ENCODE measurements around the gene MEMO1. TPM values are rescaled to one million over a fixed set of nuclear protein-coding genes. Genes with fewer than 3 reads are reported as not detected.
"Not testable (repeated sequence)": the region's sequence is repeated elsewhere in the genome, so short reads cannot be mapped to it uniquely, and the experiment has no call there.

Gene MEMO1
- total and polyA plus RNA-seq, 12 donors, result 22.7 to 64.3 (median 42.3) TPM

- Histone ChIP-seq H3K4me1 (replicated peaks in 1 of 2) (no peaks in the 10 kb centered on the region), H3K27ac (no peak overlapping the region), H3K9me3 (replicated peaks in 1 of 3) (no peaks in the 10 kb centered on the region), H3K27me3 (no peaks in the 10 kb centered on the region), H3K4me3 (no peak overlapping the region), H3K36me3 (replicated peaks in 1 of 2) (no peaks in the 10 kb centered on the region)
- no peak for TF ChIP-seq POLR2A (IDR thresholded peaks at IDR 0.05)
- no peak for TF ChIP-seq CTCF (IDR thresholded peaks at IDR 0.05)
- WGBS, 4 donors, result 92 to 96% (median 95%) methylated on average over 11 of the region's 11 CpGs
- intact Hi-C loops (cut with DNase I), result no loop called here
- DNase-seq, result no peak
Observed at GRCh38 chr2:32051836-32052439, 41.1 kb upstream of the MEMO1 start.

- no peaks in the 10 kb centered on the region for H3K9me3 ChIP-seq (replicated peaks in 1 of 3)
- TF ChIP-seq POLR2A (IDR thresholded peaks at IDR 0.05) (no peak), CTCF (IDR thresholded peaks at IDR 0.05) (no peak)
- peaks cover 5% of the 10 kb centered on the region in 2 donors for H3K4me1 ChIP-seq (replicated peaks in 1 of 2)
- H3K36me3 ChIP-seq (replicated peaks in 1 of 2), result no peaks in the 10 kb centered on the region
- no peak overlapping the region for H3K4me3 ChIP-seq
- no peak for DNase-seq
- H3K27me3 ChIP-seq, result no peaks in the 10 kb centered on the region
- 71 to 76% (median 75%) methylated on average over 7 of the region's 7 CpGs for WGBS, 4 donors
- intact Hi-C loops (cut with DNase I), result no loop called here
- no peak overlapping the region for H3K27ac ChIP-seq
Observed at GRCh38 chr2:32043561-32043960, 32.8 kb upstream of the MEMO1 start.

- TF ChIP-seq POLR2A (IDR thresholded peaks at IDR 0.05) (peak; percentile 60 to 95), CTCF (IDR thresholded peaks at IDR 0.05) (no peak)
- H3K36me3 ChIP-seq (replicated peaks in 1 of 2), result no peaks in the 10 kb centered on the region
- 0 to 2% (median 0%) methylated on average over 17 to 43 of the region's 43 CpGs for WGBS, 4 donors
- H3K9me3 ChIP-seq (replicated peaks in 1 of 3), result no peaks in the 10 kb centered on the region
- intact Hi-C loops (cut with DNase I), result no loop called here
- H3K27me3 ChIP-seq, result no peaks in the 10 kb centered on the region
- H3K4me3 ChIP-seq, result peak within 1 kb of the TSS; percentile 59 to 95 (median 80)
- peak; percentile 93 to 96 (median 94) for DNase-seq
- H3K27ac ChIP-seq, result peak within 1 kb of the TSS; percentile 18 to 92 (median 85)
- H3K4me1 ChIP-seq (replicated peaks in 1 of 2), result peaks cover 5 to 7% of the 10 kb centered on the region in 2 donors
Observed at GRCh38 chr2:32039447-32040219, 28.8 kb upstream of the MEMO1 start, which contains the start of gene DPY30. TSS of gene DPY30 (minus strand) at chr2:32039805. CDS start at chr2:32039456, 349 bp downstream.

- H3K27me3 ChIP-seq; H3K4me1 ChIP-seq (replicated peaks in 1 of 2); H3K4me3 ChIP-seq; H3K36me3 ChIP-seq (replicated peaks in 1 of 2); intact Hi-C loops (cut with DNase I); H3K9me3 ChIP-seq (replicated peaks in 1 of 3): not testable (repeated sequence)
- H3K27ac ChIP-seq, result peak overlapping the region in 1 of 5 donors; percentile 15
- DNase-seq, result peak in 2 of 7 donors; percentile 10 to 30
- 73 to 82% (median 76%) methylated on average over 8 of the region's 8 CpGs for WGBS, 4 donors
Observed at GRCh38 chr2:32034198-32034887, 23.5 kb upstream of the MEMO1 start.

- not testable (repeated sequence) for H3K4me1 ChIP-seq (replicated peaks in 1 of 2)
Observed at GRCh38 chr2:32018789-32019482, 8.1 kb upstream of the MEMO1 start.

More at GRCh38 chr2:32018789-32019482, 8.1 kb upstream of the MEMO1 start:
- H3K36me3 ChIP-seq (replicated peaks in 1 of 2), result peaks cover 0 to 28% of the 10 kb centered on the region in 2 donors
- H3K4me3 ChIP-seq; H3K27me3 ChIP-seq; H3K9me3 ChIP-seq (replicated peaks in 1 of 3); DNase-seq; H3K27ac ChIP-seq; intact Hi-C loops (cut with DNase I): not testable (repeated sequence)
- WGBS, 4 donors, result 95 to 98% (median 97%) methylated on average over 9 of the region's 9 CpGs
